ENCODE data around the gene ATP8B1. TPM values are rescaled to one million over a fixed set of nuclear protein-coding genes. Genes with fewer than 3 reads are reported as not detected.

The ATP8B1 gene
- total and polyA plus RNA-seq, 8 donors = 14.4 to 189 (median 53.3) TPM

- 75 to 88% (median 80%) methylated on average over 5 of the region's 5 CpGs for WGBS, 5 donors
- intact Hi-C loops (cut with DNase I; ENCODE audit: low total_unique reads) = no loop called here
- Histone ChIP-seq H3K4me3 (no peak overlapping the region), H3K36me3 (no peaks in the 10 kb centered on the region), H3K27ac (peak overlapping the region in 4 of 5 donors; percentile 17 to 97 (median 78)), H3K27me3 (no peaks in the 10 kb centered on the region), H3K4me1 (peaks cover 33 to 89% (median 66%) of the 10 kb centered on the region in 4 donors), H3K9me3 (no peaks in the 10 kb centered on the region)
- DNase-seq = no peak
- TF ChIP-seq CTCF (IDR thresholded peaks at IDR 0.05) = no peak
- no peak for TF ChIP-seq EP300 (IDR thresholded peaks at IDR 0.05)
Observed at GRCh38 chr18:57791192-57791591, 11.9 kb downstream of the ATP8B1 start.

GRCh38 chr18:57790316-57790715, 12.8 kb downstream of the ATP8B1 start:
- intact Hi-C loops (cut with DNase I; ENCODE audit: low total_unique reads) = no loop called here
- H3K27ac ChIP-seq = peak overlapping the region in 4 of 5 donors; percentile 73 to 97 (median 84)
- H3K4me1 ChIP-seq = peaks cover 28 to 94% (median 68%) of the 10 kb centered on the region in 4 donors
- no peaks in the 10 kb centered on the region for H3K9me3 ChIP-seq
- TF ChIP-seq EP300 (IDR thresholded peaks at IDR 0.05) (no peak), POLR2A (IDR thresholded peaks at IDR 0.05) (no peak), CTCF (IDR thresholded peaks at IDR 0.05) (no peak), POLR2AphosphoS5 (IDR thresholded peaks at IDR 0.05) (no peak)
- H3K4me3 ChIP-seq = no peak overlapping the region
- H3K27me3 ChIP-seq = no peaks in the 10 kb centered on the region
- DNase-seq = no peak
- WGBS, 5 donors = 88 to 96% (median 93%) methylated on average over 4 of the region's 4 CpGs
- H3K36me3 ChIP-seq = no peaks in the 10 kb centered on the region

GRCh38 chr18:57789759-57790158, 13.4 kb downstream of the ATP8B1 start:
- TF ChIP-seq CTCF (IDR thresholded peaks at IDR 0.05) = no peak
- TF ChIP-seq EP300 (IDR thresholded peaks at IDR 0.05) = no peak
- no peak for TF ChIP-seq POLR2AphosphoS5 (IDR thresholded peaks at IDR 0.05)
- TF ChIP-seq POLR2A (IDR thresholded peaks at IDR 0.05) = no peak
- Histone ChIP-seq H3K27me3 (no peaks in the 10 kb centered on the region), H3K36me3 (no peaks in the 10 kb centered on the region), H3K4me1 (peaks cover 30 to 97% (median 70%) of the 10 kb centered on the region in 4 donors), H3K27ac (peak overlapping the region; percentile 56 to 97 (median 83)), H3K9me3 (no peaks in the 10 kb centered on the region), H3K4me3 (no peak overlapping the region)
- no peak for DNase-seq
- intact Hi-C loops (cut with DNase I; ENCODE audit: low total_unique reads) = no loop called here
- WGBS, 5 donors = 70 to 81% (median 74%) methylated on average over 4 of the region's 4 CpGs

GRCh38 chr18:57789090-57789489, 14.0 kb downstream of the ATP8B1 start:
- no peak for TF ChIP-seq POLR2AphosphoS5 (IDR thresholded peaks at IDR 0.05)
- TF ChIP-seq CTCF (IDR thresholded peaks at IDR 0.05) = no peak
- TF ChIP-seq POLR2A (IDR thresholded peaks at IDR 0.05) = no peak
- TF ChIP-seq EP300 (IDR thresholded peaks at IDR 0.05) = no peak
- H3K4me3 ChIP-seq = no peak overlapping the region
- peak overlapping the region in 4 of 5 donors; percentile 73 to 97 (median 84) for H3K27ac ChIP-seq
- no peaks in the 10 kb centered on the region for H3K27me3 ChIP-seq
- peaks cover 0 to 1% (median 0%) of the 10 kb centered on the region in 4 donors for H3K36me3 ChIP-seq
- peak in 1 of 2 donors; percentile 63 for DNase-seq
- H3K4me1 ChIP-seq = peaks cover 34 to 97% (median 69%) of the 10 kb centered on the region in 4 donors
- no peaks in the 10 kb centered on the region for H3K9me3 ChIP-seq
- intact Hi-C loops (cut with DNase I; ENCODE audit: low total_unique reads) = no loop called here
- WGBS, 5 donors = 11 to 18% (median 16%) methylated on average over 6 of the region's 6 CpGs

All from stomach (tissue), 9 donors.